GM19468 (cell line): Measurements from ENCODE around the gene AZI2.

Experiments used
- ATAC-seq: cut with Tn5 transposase; IDR thresholded peaks from one replicate; pipeline ENCODE4 v1.9.1; 2021; ENCODE audit warnings: mild to moderate bottlenecking, moderate library complexity, moderate number of reproducible peaks; ENCODE audit not compliant: unreplicated experiment; ENCODE audit errors: extremely low read depth

Gene AZI2

DNA sequence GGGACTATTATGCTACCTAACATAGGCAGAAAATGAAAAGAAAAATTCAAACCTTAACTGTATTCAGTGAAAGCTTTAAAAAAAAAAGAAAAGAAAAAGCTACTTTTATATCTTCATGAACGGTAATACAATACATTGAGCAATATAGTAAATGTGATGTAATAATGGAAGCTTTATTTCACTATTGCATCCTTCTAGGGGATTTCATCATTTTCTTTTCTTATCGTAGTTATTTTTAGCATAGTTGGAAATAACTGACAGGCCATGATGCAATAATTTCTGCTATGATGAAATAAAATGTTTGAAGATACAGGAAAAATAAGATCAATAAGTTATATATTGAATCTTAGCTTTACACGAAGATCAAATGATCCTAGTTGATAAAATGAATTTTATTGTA lies 40.4 kb downstream of the AZI2 start:
- no peak for ATAC-seq

- no peak for ATAC-seq
Measured at GRCh38 chr3:28301688-28302087, 46.9 kb downstream of the AZI2 start.

GRCh38 chr3:28300345-28300962 lies 48.2 kb downstream of the AZI2 start:
- no peak for ATAC-seq

GRCh38 chr3:28299705-28300104 lies 48.9 kb downstream of the AZI2 start:
- no peak for ATAC-seq

- ATAC-seq, result no peak
Measured at GRCh38 chr3:28295898-28296490, 52.6 kb downstream of the AZI2 start.

GRCh38 chr3:28294667-28295413 lies 53.8 kb downstream of the AZI2 start:
- ATAC-seq, result no peak

- no peak for ATAC-seq
Measured at GRCh38 chr3:28292622-28293021, 56.0 kb downstream of the AZI2 start.

- no peak for ATAC-seq
Measured at GRCh38 chr3:28291577-28291976, 57.0 kb downstream of the AZI2 start.

DNA sequence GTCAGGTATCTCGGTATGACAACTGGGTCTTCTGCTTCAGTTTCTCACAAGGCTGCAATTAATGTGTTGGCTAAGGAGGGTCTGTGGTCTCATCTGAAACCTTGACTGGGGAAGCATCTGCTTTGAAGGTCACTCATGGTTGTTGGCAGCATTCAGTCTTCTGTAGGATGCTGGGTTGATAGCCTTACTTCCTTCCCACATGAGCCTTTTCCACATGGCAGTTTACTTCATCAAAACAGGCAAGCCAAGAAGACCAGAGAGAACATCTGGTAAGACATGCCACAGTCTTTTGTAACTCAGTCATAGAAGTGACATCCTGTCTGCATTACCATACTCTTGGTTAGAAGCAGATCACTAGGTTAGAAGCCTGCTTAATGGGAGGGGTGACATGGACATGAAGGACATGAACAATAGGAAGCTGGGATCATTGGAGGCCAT lies 57.7 kb downstream of the AZI2 start:
- no peak for ATAC-seq

DNA sequence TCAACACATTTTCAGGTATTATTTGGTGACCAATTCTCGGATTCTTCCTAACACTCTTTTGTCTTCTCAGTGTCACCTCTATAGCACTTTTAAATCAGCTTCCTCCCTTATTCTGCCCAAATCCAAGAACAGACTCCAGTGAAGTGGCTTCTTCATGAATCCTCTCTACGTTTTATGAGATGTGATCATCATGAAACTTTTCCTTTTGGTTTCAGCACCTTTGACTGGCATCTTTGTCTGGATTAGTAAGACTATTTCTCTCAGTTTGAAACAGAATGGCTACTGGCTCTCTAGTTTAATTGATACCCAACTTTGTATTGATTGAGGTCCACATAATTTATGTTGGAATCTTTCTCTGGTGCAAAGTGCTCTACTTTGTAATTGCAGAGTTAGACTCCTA lies 61.6 kb downstream of the AZI2 start:
- no peak for ATAC-seq

DNA sequence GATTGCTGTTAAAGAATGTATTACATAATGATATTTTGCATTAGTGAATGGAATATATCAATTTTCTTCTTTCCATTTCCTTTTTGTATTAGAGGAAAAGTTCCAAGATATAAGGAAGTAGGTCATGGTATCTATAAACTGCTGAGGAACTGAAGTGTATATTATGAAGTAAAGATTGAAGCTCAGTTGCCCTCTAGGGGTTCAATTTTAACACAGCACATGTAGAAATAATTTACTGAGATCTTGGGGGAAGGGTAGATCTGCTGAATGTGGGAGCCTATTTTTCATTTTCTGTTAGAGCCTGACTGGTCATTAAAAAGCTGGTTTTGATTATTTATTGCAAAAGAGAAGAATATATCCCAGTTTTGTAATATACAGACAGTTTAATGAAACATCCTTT lies 62.0 kb downstream of the AZI2 start:
- peak; percentile 59 for ATAC-seq

DNA sequence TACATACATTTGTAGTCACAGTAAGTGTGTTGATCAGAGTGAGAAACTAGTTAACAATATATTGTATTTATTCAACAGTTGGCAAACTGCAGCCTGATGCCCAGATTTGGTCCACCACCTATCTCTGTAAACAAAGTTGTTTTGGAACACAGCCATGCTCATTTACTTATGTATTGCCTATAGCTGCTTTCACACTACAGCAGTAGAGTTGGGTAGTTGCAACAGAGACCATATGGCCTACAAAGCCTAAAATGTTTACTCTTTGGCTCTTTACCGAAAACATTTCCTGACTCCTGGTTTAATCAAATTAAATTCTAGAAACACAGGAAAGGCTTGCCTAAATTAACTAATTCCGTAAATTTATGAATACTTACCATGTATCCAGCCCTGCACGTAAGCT lies 67.8 kb downstream of the AZI2 start:
- no peak for ATAC-seq

DNA sequence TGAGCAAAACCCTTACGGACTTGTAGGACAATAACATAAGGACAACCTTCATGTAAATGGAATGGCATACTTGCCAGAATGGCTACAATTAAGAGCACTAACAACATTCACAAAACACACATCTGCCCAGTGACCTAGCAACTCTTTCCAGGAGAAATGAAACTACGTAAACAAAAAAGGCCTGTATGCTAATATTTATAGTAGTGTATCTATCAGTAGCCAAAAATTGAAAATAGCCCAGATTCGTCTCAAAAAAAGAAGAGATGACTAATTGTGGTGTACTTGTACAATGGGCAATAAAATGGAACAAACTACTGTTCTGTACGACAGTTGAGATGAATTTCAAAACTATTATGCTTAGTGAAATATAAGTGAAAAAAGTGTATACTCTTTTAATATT lies 68.9 kb downstream of the AZI2 start:
- ATAC-seq, result no peak

- ATAC-seq, result no peak
Measured at GRCh38 chr3:28278918-28279317, 69.7 kb downstream of the AZI2 start.

GRCh38 chr3:28273837-28274236 lies 74.8 kb downstream of the AZI2 start:
- ATAC-seq, result no peak
